ENCODE data around the gene HSPBP1. TPM values are rescaled to one million over a fixed set of nuclear protein-coding genes. Genes with fewer than 3 reads are reported as not detected.
"Not testable (repeated sequence)": the region's sequence is repeated elsewhere in the genome, so short reads cannot be mapped to it uniquely, and the experiment has no call there.

HSPBP1 gene
- polyA plus RNA-seq, 12 donors, result 13.9 to 50.2 (median 19.1) TPM; not detected in 1

DNA sequence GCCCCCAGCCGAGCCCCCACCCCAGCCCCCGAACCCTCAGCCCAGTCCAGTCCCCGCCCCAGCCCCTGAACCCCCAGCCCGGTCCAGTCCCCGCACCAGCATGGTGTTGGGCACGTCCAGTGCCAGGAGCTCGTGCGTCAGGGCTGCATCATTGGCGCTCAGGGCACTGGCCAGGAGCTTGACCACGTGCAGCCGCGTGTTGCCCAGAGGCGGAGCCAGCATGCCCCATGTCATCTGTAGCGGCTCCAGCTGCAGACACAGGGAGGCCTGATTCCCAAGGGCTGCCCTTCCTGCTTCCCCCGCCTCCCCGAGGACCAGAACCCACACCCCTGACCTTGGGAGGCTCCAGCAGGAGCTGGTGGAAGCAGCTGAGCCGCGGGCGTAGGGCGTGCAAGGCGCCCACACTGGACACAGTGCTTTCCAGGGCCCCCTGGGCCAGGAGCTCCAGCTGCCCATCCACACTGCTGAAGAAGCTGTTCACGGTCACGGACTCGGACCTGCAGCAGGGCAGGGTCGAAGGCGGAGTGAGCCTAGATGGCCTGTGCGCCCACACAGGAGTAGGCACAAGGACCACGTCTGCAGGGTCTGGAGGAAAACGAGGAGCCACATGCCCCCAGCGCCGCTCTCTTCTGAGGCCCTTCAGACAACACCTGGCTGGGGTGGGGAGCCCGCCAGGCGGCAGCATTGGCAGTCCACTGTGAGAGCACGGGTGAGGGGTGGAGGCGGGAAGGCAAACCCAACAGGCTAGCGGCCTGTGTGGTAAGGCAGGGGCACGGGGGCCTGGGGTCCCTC is 38.6 kb downstream of the HSPBP1 start:
- no peak for DNase-seq

DNA sequence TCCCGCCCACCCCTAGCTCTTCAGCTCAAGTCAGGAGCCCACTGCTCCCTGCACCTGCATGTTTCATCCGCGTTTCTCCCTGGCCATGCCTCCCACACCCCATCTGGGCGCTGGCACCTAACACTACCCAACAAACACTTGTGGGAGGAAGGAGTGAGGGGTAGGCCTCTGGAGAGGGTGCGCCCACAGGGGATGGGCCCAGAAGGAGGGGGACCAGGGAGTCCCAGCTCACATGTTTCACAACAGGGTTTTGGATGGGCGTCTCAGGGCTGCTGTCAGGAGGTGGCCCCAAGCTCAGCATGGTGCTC is 39.2 kb downstream of the HSPBP1 start:
- no peak for DNase-seq

- DNase-seq, result no peak
Observed at GRCh38 chr19:55239004-55239403, 40.9 kb downstream of the HSPBP1 start.

GRCh38 chr19:55238030-55238429 is 41.9 kb downstream of the HSPBP1 start:
- no peak for DNase-seq

DNA sequence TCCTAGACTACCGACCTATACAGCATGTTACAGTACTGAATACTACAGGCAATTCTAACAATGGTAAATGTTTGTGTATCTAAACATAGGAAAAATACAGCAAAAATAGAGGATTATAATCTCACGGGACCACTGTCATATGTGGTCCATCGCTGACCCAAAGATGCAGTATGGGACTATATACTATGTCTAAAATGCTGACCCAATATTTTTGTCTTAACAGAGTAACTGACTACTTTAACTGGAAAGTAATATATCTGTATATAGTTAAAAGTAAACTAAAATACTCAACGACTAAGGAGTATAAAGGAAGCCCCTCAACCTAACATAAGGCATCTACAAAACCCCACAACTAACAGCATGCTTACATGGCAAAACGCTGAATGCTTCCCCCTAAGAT is 46.9 kb downstream of the HSPBP1 start:
- DNase-seq, result no peak

DNA sequence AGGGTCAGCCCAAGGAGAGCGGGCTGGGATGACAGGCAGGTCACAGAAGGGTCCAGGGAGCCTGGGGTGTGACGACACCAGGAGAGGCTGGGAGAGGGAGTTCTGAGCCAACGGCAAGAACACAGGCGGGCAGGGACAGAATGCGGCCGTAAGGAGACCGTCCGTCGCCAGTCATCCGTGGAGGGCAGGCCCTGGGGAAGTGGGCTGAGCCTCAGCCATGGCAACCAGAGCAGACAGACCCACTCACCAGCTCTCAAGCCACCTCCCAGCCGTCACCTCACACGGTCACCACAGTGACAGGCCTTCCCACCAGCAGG is 47.7 kb downstream of the HSPBP1 start:
- DNase-seq, result no peak

DNA sequence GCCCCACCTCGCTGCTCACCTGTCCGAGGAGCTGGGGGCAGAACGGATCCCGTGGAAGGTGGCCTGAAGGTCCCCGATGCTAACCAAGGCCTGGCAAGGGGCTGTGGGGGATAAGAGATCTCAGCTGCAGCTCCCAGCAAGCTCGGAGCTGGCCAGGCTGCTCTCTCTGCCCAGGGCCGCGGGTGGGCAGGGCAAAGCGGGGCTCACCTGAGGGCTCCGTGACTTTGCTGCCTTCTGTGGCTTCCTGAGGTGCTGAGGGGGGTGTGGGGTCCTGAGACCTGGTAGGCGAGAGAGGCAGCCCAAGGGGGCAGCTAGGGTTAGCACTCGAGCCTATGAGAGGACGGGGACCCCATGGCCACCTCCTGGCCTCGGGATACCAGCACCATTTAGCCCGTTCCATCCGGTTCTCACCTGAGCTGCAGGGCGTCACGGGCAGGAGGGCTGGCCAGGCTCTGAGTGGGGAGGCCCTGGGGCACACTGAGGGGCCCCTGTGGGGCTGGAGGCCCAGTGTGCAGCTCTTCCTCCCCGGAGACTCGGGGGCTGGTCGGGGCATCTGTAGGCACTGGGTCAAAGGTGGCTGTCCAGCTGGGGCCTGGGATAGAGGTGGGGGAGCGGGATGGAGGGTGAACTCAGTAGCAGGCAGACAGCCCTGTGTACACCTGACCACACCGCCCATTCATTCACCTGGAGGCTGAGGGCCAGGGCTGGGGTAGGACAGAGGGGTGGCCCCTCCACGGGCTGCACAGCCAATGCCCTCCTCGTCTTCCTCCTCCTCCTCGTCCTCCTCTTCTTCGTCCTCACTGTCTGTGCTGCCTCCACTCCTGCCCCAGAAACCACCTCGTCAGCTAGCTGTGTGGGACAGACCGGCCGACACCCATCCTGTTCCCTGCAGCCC is 48.3 kb downstream of the HSPBP1 start:
- no peak for DNase-seq

DNA sequence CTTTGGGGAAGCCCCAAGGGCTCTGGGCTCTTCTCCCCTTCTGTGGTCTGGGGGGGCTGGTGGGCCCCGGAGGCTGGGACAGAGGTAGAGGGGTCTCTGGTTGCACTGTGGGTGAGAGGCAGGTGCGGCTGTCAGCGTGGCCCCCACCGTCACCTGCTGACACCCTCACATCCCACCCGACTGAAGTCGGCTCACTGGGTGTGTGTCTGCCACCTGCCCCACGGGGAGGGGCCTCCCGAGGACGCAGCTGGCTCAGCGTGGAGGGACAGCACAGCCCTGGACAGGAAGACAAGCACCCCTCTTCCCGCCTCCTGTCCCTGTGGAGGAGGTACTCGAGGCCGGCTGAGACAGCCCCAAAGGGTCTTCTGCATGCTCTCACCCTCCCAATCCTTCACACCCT is 49.1 kb downstream of the HSPBP1 start:
- no peak for DNase-seq

DNA sequence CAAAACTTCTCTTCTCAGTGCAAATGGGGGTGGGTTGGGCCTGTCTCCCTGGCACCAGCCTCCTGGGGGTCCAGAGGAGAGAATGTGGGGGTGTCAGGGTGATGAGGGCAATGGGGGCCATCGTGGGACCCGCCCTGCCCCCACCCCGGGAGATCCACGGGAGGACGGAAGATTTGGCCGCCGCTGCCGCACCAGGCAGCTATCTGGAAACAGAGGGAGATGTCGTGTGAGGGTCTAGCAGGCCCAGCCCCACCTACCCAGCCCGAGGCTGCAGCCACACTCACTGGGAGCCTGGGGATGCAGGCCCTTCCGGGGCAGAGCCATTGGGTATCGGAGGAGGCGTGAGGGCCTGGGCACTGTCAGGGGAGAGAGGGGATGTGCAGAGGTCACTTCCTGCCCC is 49.6 kb downstream of the HSPBP1 start:
- DNase-seq, result no peak

DNA sequence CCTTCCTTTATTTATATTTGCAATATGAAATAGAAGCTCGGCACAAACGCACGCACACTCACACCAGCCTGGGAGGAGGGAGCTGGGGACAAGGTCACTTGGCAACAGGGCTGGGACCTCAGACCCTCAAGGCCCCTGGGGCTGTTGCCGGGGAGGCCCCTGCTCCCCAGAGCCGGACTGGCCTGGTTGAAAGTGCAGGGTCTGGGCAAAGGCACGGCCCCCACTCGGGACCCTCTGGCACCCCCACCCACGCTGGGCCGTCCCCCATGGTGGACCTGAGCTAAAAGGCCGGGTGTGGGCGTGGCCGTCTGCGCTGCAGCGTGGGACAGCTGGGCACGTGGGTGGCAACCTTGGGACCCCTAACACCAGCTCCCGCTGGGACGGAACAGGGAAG is 50.1 kb downstream of the HSPBP1 start:
- no peak for DNase-seq

DNA sequence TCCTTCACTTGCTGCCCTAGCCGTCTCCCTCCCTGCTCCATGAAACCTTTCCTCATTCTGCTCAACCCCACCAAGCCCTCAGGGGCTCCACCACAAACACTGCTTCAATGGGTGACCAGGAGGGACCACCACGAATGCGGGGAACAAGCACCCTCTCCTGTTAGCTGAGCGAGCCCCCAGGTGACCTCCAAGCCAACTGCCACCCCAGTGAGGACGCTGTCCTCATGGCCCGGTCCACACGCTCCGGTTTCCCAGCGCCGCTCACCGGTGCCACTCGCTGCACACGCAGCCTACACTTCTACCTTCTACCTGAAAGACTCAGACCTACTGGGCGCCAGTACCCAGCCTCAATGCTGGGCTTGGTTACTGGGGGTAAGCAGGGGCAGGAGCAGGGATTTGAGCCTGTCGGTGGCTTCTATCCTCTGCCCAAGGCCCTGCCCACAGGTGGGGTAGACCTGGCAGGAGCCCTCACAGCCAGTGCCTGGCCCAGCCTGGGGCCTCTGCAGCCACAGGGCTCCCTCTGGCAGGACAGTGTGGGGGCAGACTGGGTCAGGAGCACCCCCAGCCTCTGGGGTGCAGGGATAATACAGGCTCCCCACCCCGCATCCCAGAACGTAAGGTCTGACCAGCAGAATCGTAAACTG is 50.6 kb downstream of the HSPBP1 start:
- DNase-seq, result no peak

- no peak for DNase-seq
Observed at GRCh38 chr19:55228403-55229031, 51.4 kb downstream of the HSPBP1 start, which contains the start of gene TMEM86B. Gene TMEM86B (minus strand): TSS chr19:55228763. CDS start chr19:55228741, 22 bp downstream.

GRCh38 chr19:55228015-55228391 is 51.9 kb downstream of the HSPBP1 start:
- no peak for DNase-seq

- no peak for DNase-seq
Observed at GRCh38 chr19:55227241-55228014, 52.5 kb downstream of the HSPBP1 start.

- DNase-seq, result no peak
Observed at GRCh38 chr19:55226788-55227187, 53.1 kb downstream of the HSPBP1 start.

- DNase-seq, result no peak
Observed at GRCh38 chr19:55226273-55226672, 53.6 kb downstream of the HSPBP1 start.

GRCh38 chr19:55225415-55225958 is 54.4 kb downstream of the HSPBP1 start:
- DNase-seq, result no peak

DNA sequence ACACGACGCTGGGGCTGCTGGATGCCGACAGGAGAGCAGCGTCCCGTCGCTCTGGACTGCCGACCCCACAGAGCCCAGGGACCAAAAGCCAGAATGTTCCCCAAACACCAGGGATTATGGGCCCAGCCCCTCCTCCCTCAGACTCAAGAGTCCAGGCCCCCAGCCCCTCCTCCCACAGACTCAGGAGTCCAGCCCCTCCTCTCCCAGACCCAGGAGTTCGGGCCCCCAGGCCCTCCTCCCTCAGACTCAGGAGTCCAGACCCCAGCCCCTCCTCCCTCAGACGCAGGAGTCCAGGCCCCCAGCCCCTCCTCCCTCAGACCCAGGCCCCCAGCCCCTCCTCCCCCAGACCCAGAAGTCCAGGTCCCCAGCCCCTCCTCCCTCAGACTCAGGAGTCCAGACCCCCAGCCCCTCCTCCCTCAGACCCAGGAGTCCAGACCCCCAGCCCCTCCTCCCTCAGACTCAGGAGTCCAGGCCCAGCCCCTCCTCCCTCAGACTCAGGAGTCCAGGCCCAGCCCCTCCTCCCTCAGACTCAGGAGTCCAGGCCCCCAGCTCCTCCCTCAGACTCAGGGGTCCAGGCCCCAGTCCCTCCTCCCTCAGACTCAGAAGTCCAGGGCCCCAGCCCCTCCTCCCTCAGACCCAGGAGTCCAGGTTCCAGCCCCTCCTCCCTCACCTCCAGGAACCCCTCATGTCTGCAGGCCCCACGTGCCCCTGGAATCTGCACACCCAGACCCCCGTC is 55.1 kb downstream of the HSPBP1 start:
- not testable (repeated sequence) for DNase-seq

- no peak for DNase-seq
Observed at GRCh38 chr19:55224038-55224665, 55.8 kb downstream of the HSPBP1 start.
